Measurements from ENCODE around the gene COX7A1.
"Not testable (repeated sequence)": the region's sequence is repeated elsewhere in the genome, so short reads cannot be mapped to it uniquely, and the experiment has no call there.

COX7A1 gene

GRCh38 chr19:36152352-36153091 lies at the start of gene COX7A1:
Gene COX7A1 (minus strand): TSS chr19:36152447. CDS start chr19:36152407, 40 bp downstream.
- DNase-seq: no peak

GRCh38 chr19:36201684-36202083 lies 49.4 kb upstream of the COX7A1 start:
- no peak for DNase-seq

- no peak for DNase-seq
These were observed 45.9 kb upstream of the COX7A1 start for GRCh38 chr19:36198119-36198518.

- DNase-seq: no peak
These were observed 44.0 kb upstream of the COX7A1 start for GRCh38 chr19:36196249-36196648.

- not testable (repeated sequence) for DNase-seq
These were observed 34.5 kb upstream of the COX7A1 start for GRCh38 chr19:36186722-36187121.

- no peak for DNase-seq
These were observed 31.0 kb upstream of the COX7A1 start for GRCh38 chr19:36183245-36183628.

GRCh38 chr19:36182612-36183244 lies 30.5 kb upstream of the COX7A1 start:
- no peak for DNase-seq

GRCh38 chr19:36179077-36179476 lies 26.8 kb upstream of the COX7A1 start:
- DNase-seq: not testable (repeated sequence)

GRCh38 chr19:36173846-36174245 lies 21.6 kb upstream of the COX7A1 start:
- not testable (repeated sequence) for DNase-seq

- DNase-seq: no peak
These were observed 20.6 kb upstream of the COX7A1 start for GRCh38 chr19:36172852-36173251.

- DNase-seq: peak; percentile 82
These were observed 17.0 kb upstream of the COX7A1 start for GRCh38 chr19:36169084-36169760.

GRCh38 chr19:36163813-36164212 lies 11.6 kb upstream of the COX7A1 start:
- no peak for DNase-seq

- no peak for DNase-seq
These were observed 8.8 kb upstream of the COX7A1 start for GRCh38 chr19:36160821-36161596.

GRCh38 chr19:36153126-36153525 lies 879 bp upstream of the COX7A1 start:
- no peak for DNase-seq

- no peak for DNase-seq
These were observed 262 bp downstream of the COX7A1 start for GRCh38 chr19:36152019-36152351.

GRCh38 chr19:36151144-36152018 lies 866 bp downstream of the COX7A1 start:
- DNase-seq: no peak

GRCh38 chr19:36150586-36150985 lies 1.7 kb downstream of the COX7A1 start:
- no peak for DNase-seq

GRCh38 chr19:36149673-36150406 lies 2.4 kb downstream of the COX7A1 start:
- no peak for DNase-seq

GRCh38 chr19:36144624-36145023 lies 7.6 kb downstream of the COX7A1 start:
- no peak for DNase-seq

- no peak for DNase-seq
These were observed 9.8 kb downstream of the COX7A1 start for GRCh38 chr19:36142496-36142895.

- no peak for DNase-seq
These were observed 10.2 kb downstream of the COX7A1 start for GRCh38 chr19:36142046-36142445.

Data from DMS53 (cell line).